ENCODE measurements around the gene CNOT6. TPM values are rescaled to one million over a fixed set of nuclear protein-coding genes. Genes with fewer than 3 reads are reported as not detected.

CNOT6 gene
- total RNA-seq, 1 experiment from 2014 or later: 59.1 TPM

GRCh38 chr5:180603076-180603594 is 109.0 kb downstream of the CNOT6 start:
- H3K4me1 ChIP-seq (ENCODE audit: control insufficient read depth in 1 of 2, insufficient read depth in 2 of 2, low read length in 2 of 2): 0 out of 4 replicates have a peak, but pooled peaks cover 0 to 3% of the 10 kb centered on the region in 2 experiments
- no peak for ATAC-seq
- H3K27me3 ChIP-seq (ENCODE audit: insufficient read depth, low read length): no peaks in the 10 kb centered on the region
- H3K9me2 ChIP-seq (ENCODE audit: insufficient read depth): no peaks in the 10 kb centered on the region
- H3K4me2 ChIP-seq (ENCODE audit: low read length): no peak overlapping the region
- no peak overlapping the region for H2AFZ ChIP-seq (ENCODE audit: low read depth, low read length, poor library complexity, severe bottlenecking)
- POLR2A ChIA-PET: no interaction called here
- no peak for DNase-seq (ENCODE audit: low read depth, low spot score)
- no peak overlapping the region for H3K9ac ChIP-seq (ENCODE audit: low read length)
- intact Hi-C loops (cut with micrococcal nuclease): no loop called here
- RAD21 ChIA-PET (ENCODE audit: low non-redundant PET in 1 of 2, low total read pairs in 2 of 2, uncharacterized antibody in 2 of 2, unreplicated experiment in 2 of 2): no interaction called here
- CTCF ChIA-PET: no interaction called here
- H3K36me3 ChIP-seq (ENCODE audit: control insufficient read depth in 1 of 2, insufficient read depth in 2 of 2, low read length in 2 of 2): no peaks in the 10 kb centered on the region
- TF ChIP-seq CEBPB (IDR thresholded peaks at IDR 0.05; ENCODE audit: low read depth): no peak
- TF ChIP-seq POLR2A (IDR thresholded peaks at IDR 0.05; ENCODE audit: borderline replicate concordance, extremely low read depth, insufficient read depth, insufficient read length): no peak
- no peak for TF ChIP-seq SP1 (IDR thresholded peaks at IDR 0.05; ENCODE audit: low read depth)
- TF ChIP-seq RAD21 (IDR thresholded peaks at IDR 0.05; ENCODE audit: low read depth): no peak
- TF ChIP-seq EGR1 (IDR thresholded peaks at IDR 0.05; ENCODE audit: low read depth): no peak
- no peak for TF ChIP-seq ZFX (IDR thresholded peaks at IDR 0.05)
- no peak for TF ChIP-seq FOSL1 (IDR thresholded peaks at IDR 0.05; ENCODE audit: low read depth)
- TF ChIP-seq, protein P1, sequence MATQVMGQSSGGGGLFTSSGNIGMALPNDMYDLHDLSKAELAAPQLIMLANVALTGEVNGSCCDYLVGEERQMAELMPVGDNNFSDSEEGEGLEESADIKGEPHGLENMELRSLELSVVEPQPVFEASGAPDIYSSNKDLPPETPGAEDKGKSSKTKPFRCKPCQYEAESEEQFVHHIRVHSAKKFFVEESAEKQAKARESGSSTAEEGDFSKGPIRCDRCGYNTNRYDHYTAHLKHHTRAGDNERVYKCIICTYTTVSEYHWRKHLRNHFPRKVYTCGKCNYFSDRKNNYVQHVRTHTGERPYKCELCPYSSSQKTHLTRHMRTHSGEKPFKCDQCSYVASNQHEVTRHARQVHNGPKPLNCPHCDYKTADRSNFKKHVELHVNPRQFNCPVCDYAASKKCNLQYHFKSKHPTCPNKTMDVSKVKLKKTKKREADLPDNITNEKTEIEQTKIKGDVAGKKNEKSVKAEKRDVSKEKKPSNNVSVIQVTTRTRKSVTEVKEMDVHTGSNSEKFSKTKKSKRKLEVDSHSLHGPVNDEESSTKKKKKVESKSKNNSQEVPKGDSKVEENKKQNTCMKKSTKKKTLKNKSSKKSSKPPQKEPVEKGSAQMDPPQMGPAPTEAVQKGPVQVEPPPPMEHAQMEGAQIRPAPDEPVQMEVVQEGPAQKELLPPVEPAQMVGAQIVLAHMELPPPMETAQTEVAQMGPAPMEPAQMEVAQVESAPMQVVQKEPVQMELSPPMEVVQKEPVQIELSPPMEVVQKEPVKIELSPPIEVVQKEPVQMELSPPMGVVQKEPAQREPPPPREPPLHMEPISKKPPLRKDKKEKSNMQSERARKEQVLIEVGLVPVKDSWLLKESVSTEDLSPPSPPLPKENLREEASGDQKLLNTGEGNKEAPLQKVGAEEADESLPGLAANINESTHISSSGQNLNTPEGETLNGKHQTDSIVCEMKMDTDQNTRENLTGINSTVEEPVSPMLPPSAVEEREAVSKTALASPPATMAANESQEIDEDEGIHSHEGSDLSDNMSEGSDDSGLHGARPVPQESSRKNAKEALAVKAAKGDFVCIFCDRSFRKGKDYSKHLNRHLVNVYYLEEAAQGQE (IDR thresholded peaks at IDR 0.05; ENCODE audit: low read depth): no peak
- no peak for TF ChIP-seq POLR2AphosphoS5 (IDR thresholded peaks at IDR 0.05; ENCODE audit: low read depth, low read length)
- TF ChIP-seq CTCF (IDR thresholded peaks at IDR 0.05 in 2 of 3, conservative IDR thresholded peaks at IDR 0.05 in 1 of 3; ENCODE audit: borderline replicate concordance in 1 of 3, insufficient read depth in 1 of 3, low read depth in 2 of 3, low read length in 2 of 3): no peak
- no peak for TF ChIP-seq JUND (IDR thresholded peaks at IDR 0.05)
- TF ChIP-seq ZNF274 (IDR thresholded peaks at IDR 0.05; ENCODE audit: low read depth, low read length): no peak
- TF ChIP-seq, protein P2, sequence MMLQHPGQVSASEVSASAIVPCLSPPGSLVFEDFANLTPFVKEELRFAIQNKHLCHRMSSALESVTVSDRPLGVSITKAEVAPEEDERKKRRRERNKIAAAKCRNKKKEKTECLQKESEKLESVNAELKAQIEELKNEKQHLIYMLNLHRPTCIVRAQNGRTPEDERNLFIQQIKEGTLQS (IDR thresholded peaks at IDR 0.05): no peak
- no peak overlapping the region for H3K4me3 ChIP-seq (replicated peaks in 1 of 2; ENCODE audit: low read depth in 1 of 2, low read length in 2 of 2)
- no peak overlapping the region for H3K27ac ChIP-seq (ENCODE audit: low read depth, low read length)
- no peaks in the 10 kb centered on the region for H4K20me1 ChIP-seq (ENCODE audit: insufficient read depth)
- BruUV-seq (replicated peaks): no TSS peak
- H3K9me3 ChIP-seq (ENCODE audit: control insufficient read depth in 1 of 2, insufficient read depth in 1 of 2, low read depth in 1 of 2, low read length in 2 of 2): no peaks in the 10 kb centered on the region
- no peaks in the 10 kb centered on the region for H3K79me2 ChIP-seq (ENCODE audit: insufficient read depth, low read length)

Data from HCT116 (cell line).